A673 (cell line): ENCODE data around the gene DNAI2. TPM values are rescaled to one million over a fixed set of nuclear protein-coding genes. Genes with fewer than 3 reads are reported as not detected.

Source experiments
- Bru-seq: library from RNA; stranded (reverse); fragments of 400-500 nt; gene quantifications from one replicate; lab custom pipeline; 2021; lab: Mats Ljungman, UMichigan
- BruChase-seq, 2 experiments: library from RNA; stranded (reverse); fragments of 400-500 nt; gene quantifications; one replicate each; lab custom pipeline; 2021; lab: Mats Ljungman, UMichigan
- BruUV-seq: library from RNA; stranded (reverse); fragments of 400-500 nt; replicated peaks from 2 replicates; lab custom pipeline; 2021; lab: Mats Ljungman, UMichigan
- CTCF ChIA-PET: fragments of 300-600 bp; sonication (Branson Sonifier 250); formaldehyde crosslinking; loops from one replicate; lab custom pipeline; 2022; ENCODE audit warnings: antibody characterized with exemption; lab: Charles Lee
- POLR2A ChIA-PET: fragments of 300-600 bp; sonication (Branson Sonifier 250); formaldehyde crosslinking; loops from one replicate; lab custom pipeline; 2022; ENCODE audit warnings: antibody characterized with exemption; ENCODE audit not compliant: low non-redundant PET; lab: Charles Lee
- DNase-seq: peaks from one replicate; pipeline ENCODE4 v3.0.0-alpha.2; 2015; ENCODE audit warnings: low spot score
- H3K27ac ChIP-seq: fragments of 200-600 bp; sonication (generic); 2 replicates; pipeline ENCODE4 v1.5.1; 2016; ENCODE audit warnings: mixed run types, low read depth, mild to moderate bottlenecking, mixed read lengths, antibody characterized with exemption, low read length; ENCODE audit not compliant: poor library complexity, severe bottlenecking
- H3K27me3 ChIP-seq: fragments of 200-600 bp; sonication (generic); replicated peaks from 2 replicates; pipeline ENCODE4 v1.6.1; 2017; ENCODE audit warnings: mixed run types, low read depth, mild to moderate bottlenecking, mixed read lengths, antibody characterized with exemption, low read length; ENCODE audit not compliant: insufficient read depth, poor library complexity
- H3K36me3 ChIP-seq: fragments of 200-600 bp; sonication (generic); 2 replicates; pipeline ENCODE4 v1.6.1; 2016; ENCODE audit warnings: mixed run types, mild to moderate bottlenecking, mixed read lengths, antibody characterized with exemption, low read length; ENCODE audit not compliant: insufficient read depth, poor library complexity, severe bottlenecking
- H3K4me1 ChIP-seq: fragments of 200-600 bp; sonication (generic); 2 replicates; pipeline ENCODE4 v1.6.1; 2017; ENCODE audit warnings: mixed run types, mild to moderate bottlenecking, mixed read lengths, antibody characterized with exemption, low read length; ENCODE audit not compliant: insufficient read depth, poor library complexity, severe bottlenecking
- H3K4me3 ChIP-seq: fragments of 200-600 bp; sonication (generic); 2 replicates; pipeline ENCODE4 v1.5.1; 2016; ENCODE audit warnings: low read depth, mixed run types, mild to moderate bottlenecking, mixed read lengths, low read length; ENCODE audit not compliant: poor library complexity, severe bottlenecking
- H3K9me3 ChIP-seq: fragments of 200-600 bp; sonication (generic); 2 replicates; pipeline ENCODE4 v1.6.1; 2016; ENCODE audit warnings: mixed run types, low read depth, mild to moderate bottlenecking, mixed read lengths, antibody characterized with exemption, low read length; ENCODE audit not compliant: poor library complexity, severe bottlenecking
- EZH2 ChIP-seq: fragments of 200-600 bp; sonication (generic); IDR thresholded peaks from 2 replicates; pipeline ENCODE4 v1.6.1; 2017; ENCODE audit warnings: borderline replicate concordance, low read depth, mild to moderate bottlenecking, mixed read lengths, antibody characterized with exemption, low read length; ENCODE audit not compliant: poor library complexity, severe bottlenecking
- intact Hi-C: fragments of 100-400 bp; cut with micrococcal nuclease; formaldehyde crosslinking; loops from one replicate; pipeline ENCODE4 v1.10.0; 2022; ENCODE audit not compliant: unreplicated experiment
- long read RNA-seq: library from polyadenylated mRNA; stranded (forward); transcript quantifications from one replicate; pipeline ENCODE4 v2.0.0, GENCODE V29; 2022
- total RNA-seq: library from RNA; stranded (reverse); gene quantifications from 2 replicates; pipeline ENCODE4 v1.2.3, GENCODE V29; 2021
- TF ChIP-seq, protein P1 (sequence below): fragments of 300-800, 200-600 bp; sonication (generic); conservative IDR thresholded peaks from 2 replicates; pipeline ENCODE4 v1.5.1; 2017; ENCODE audit warnings: low read depth, mild to moderate bottlenecking, antibody characterized with exemption, low read length, moderate library complexity, mixed read lengths

DNAI2 gene, protein sequence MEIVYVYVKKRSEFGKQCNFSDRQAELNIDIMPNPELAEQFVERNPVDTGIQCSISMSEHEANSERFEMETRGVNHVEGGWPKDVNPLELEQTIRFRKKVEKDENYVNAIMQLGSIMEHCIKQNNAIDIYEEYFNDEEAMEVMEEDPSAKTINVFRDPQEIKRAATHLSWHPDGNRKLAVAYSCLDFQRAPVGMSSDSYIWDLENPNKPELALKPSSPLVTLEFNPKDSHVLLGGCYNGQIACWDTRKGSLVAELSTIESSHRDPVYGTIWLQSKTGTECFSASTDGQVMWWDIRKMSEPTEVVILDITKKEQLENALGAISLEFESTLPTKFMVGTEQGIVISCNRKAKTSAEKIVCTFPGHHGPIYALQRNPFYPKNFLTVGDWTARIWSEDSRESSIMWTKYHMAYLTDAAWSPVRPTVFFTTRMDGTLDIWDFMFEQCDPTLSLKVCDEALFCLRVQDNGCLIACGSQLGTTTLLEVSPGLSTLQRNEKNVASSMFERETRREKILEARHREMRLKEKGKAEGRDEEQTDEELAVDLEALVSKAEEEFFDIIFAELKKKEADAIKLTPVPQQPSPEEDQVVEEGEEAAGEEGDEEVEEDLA
- total RNA-seq = not detected in 2 replicates
- not detected for Bru-seq, nascent RNA
- percentile 6 among the genes with signal in this experiment for BruChase-seq, experiment 1, labeled RNA remaining after a 2-hour chase
- percentile 4 among the genes with signal in this experiment for BruChase-seq, experiment 2, labeled RNA remaining after a 6-hour chase
- long read RNA-seq = 0 reads

DNA sequence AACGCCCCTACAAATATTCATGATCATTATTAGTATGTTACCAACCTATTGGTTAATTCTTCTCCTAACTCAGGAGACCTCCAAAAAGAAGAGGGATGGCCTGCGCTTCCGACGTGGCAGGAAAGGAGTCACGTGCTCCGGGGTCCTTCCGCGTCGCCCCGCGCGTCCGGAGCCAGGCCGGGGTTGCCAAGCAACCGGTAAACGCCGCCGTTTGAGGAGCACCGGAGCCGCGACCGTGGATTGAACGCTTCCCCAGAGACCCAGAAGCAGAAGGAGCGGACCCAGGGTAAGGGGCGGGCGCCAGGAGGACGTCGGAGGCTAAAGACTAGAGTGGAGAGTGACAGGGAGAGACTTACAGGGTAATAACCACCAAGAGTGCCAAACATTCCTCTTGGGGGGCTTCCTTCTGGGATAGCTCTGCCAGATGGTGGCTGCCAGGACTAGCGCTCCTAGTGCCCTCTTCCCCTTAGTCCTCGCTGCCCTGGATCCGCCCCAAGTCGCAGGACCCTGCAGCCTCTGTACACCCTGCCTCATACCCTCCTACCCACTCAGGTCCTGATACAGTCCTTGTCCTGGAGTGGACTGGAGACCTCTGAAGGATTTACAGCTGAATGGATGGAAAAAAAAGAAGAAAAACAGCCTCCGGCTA is at the start of gene DNAI2:
Gene DNAI2 (plus strand): TSS at position 175 of the 649 bp plus-strand sequence. CDS start 7,584 bp downstream, outside the sequence.
- ChIA-PET POLR2A (no interaction called here), CTCF (no interaction called here)
- no peaks in the 10 kb centered on the region for H3K36me3 ChIP-seq
- no peaks in the 10 kb centered on the region for H3K9me3 ChIP-seq
- no peak within 1 kb of the TSS for H3K4me3 ChIP-seq
- H3K4me1 ChIP-seq = no peaks in the 10 kb centered on the region
- H3K27ac ChIP-seq = no peak within 1 kb of the TSS
- peaks cover 3% of the 10 kb centered on the region for H3K27me3 ChIP-seq
- intact Hi-C loops = no loop called here
- BruUV-seq = no TSS peak
- TF ChIP-seq EZH2 = no peak
- TF ChIP-seq, protein P1, sequence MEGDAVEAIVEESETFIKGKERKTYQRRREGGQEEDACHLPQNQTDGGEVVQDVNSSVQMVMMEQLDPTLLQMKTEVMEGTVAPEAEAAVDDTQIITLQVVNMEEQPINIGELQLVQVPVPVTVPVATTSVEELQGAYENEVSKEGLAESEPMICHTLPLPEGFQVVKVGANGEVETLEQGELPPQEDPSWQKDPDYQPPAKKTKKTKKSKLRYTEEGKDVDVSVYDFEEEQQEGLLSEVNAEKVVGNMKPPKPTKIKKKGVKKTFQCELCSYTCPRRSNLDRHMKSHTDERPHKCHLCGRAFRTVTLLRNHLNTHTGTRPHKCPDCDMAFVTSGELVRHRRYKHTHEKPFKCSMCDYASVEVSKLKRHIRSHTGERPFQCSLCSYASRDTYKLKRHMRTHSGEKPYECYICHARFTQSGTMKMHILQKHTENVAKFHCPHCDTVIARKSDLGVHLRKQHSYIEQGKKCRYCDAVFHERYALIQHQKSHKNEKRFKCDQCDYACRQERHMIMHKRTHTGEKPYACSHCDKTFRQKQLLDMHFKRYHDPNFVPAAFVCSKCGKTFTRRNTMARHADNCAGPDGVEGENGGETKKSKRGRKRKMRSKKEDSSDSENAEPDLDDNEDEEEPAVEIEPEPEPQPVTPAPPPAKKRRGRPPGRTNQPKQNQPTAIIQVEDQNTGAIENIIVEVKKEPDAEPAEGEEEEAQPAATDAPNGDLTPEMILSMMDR = no peak
- DNase-seq = no peak

DNA sequence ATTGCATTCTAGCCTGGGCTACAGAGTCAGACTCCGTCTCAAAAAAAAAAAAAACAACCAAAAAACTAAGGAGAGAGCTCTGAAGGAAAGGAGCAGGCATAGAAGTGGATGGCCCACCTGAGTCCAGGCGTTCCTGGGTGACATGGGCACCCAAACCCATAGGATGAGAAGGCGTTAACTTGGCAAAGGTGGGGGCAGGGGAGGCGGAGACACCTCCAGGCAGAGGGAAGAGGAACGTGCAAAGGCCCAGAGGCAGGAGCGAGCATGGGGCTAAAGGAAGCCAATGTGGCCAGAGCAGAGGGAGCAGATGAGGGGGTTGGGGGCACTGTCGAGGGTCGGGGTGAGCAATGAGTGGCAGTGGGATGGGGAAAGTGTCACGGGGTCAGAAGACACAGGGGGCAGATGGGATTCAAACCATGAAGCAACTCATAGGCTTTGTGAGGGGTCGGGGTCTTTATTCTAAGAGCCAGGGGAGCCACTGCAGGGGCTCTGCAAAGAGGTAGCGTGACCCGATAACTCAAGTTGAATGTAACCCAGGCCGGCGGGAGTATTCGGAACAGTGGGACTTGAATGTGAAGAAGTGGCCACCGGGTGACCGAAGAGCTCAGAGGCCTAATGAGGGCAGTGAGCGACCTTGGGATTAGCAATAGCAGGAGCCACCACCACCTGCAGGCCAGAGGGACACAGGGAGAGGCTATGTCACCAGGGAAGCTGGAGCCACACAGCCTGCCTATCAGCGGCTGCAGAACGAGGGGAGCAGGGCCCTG is 48.9 kb upstream of the DNAI2 start:
- Histone ChIP-seq H3K27ac (no peak overlapping the region), H3K4me1 (no peaks in the 10 kb centered on the region), H3K4me3 (no peak overlapping the region), H3K9me3 (no peaks in the 10 kb centered on the region), H3K27me3 (no peaks in the 10 kb centered on the region), H3K36me3 (no peaks in the 10 kb centered on the region)
- ChIA-PET CTCF (no interaction called here), POLR2A (no interaction called here)
- DNase-seq = no peak
- intact Hi-C loops = no loop called here
- TF ChIP-seq EZH2 = no peak
- TF ChIP-seq, protein P1 = no peak
- no TSS peak for BruUV-seq

DNA sequence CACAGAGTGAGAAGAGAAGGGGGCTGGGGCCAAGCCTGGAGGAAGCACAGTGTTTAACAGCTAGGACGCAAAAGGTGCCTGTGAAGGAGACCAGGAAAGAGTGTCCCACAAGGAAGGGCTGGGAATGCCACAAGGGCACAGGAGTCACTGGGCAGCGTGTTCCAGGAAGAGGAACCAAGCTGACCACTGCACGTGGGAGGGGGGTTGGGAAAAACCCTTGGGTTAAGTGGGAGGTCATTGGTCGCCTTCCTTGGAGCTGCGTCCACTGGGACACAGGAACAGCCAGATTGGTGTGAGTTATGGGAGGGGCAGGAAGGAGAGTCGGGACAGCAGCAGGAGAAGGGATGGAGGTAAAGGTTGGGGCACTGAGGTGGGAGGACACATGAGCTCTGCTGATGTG is 47.8 kb upstream of the DNAI2 start:
- ChIA-PET POLR2A (no interaction called here), CTCF (no interaction called here)
- H3K27ac ChIP-seq = no peak overlapping the region
- TF ChIP-seq, protein P1 = no peak
- TF ChIP-seq EZH2 = no peak
- no peaks in the 10 kb centered on the region for H3K36me3 ChIP-seq
- H3K4me1 ChIP-seq = no peaks in the 10 kb centered on the region
- no peak for DNase-seq
- BruUV-seq = no TSS peak
- H3K4me3 ChIP-seq = no peak overlapping the region
- intact Hi-C loops = no loop called here
- H3K9me3 ChIP-seq = no peaks in the 10 kb centered on the region
- no peaks in the 10 kb centered on the region for H3K27me3 ChIP-seq
